ENCODE data around the gene PPP3CA.
"Not testable (repeated sequence)": the region's sequence is repeated elsewhere in the genome, so short reads cannot be mapped to it uniquely, and the experiment has no call there.

The PPP3CA gene

GRCh38 chr4:101208171-101208570, 139.2 kb downstream of the PPP3CA start:
- DNase-seq (ENCODE audit: low spot score): no peak

GRCh38 chr4:101205916-101206315, 141.4 kb downstream of the PPP3CA start:
- DNase-seq (ENCODE audit: low spot score): no peak

GRCh38 chr4:101201421-101201820, 145.9 kb downstream of the PPP3CA start:
- DNase-seq (ENCODE audit: low spot score): no peak

GRCh38 chr4:101200561-101200960, 146.8 kb downstream of the PPP3CA start:
- DNase-seq (ENCODE audit: low spot score): no peak

GRCh38 chr4:101199507-101200285, 147.6 kb downstream of the PPP3CA start:
- no peak for DNase-seq (ENCODE audit: low spot score)

GRCh38 chr4:101198682-101199339, 148.5 kb downstream of the PPP3CA start:
- DNase-seq (ENCODE audit: low spot score): no peak

- no peak for DNase-seq (ENCODE audit: low spot score)
Observed at GRCh38 chr4:101197350-101197749, 150.0 kb downstream of the PPP3CA start.

GRCh38 chr4:101192244-101192643, 155.1 kb downstream of the PPP3CA start:
- DNase-seq (ENCODE audit: low spot score): no peak

GRCh38 chr4:101191302-101192098, 155.8 kb downstream of the PPP3CA start:
- DNase-seq (ENCODE audit: low spot score): no peak

GRCh38 chr4:101190751-101191150, 156.6 kb downstream of the PPP3CA start:
- no peak for DNase-seq (ENCODE audit: low spot score)

GRCh38 chr4:101188906-101189305, 158.4 kb downstream of the PPP3CA start:
- no peak for DNase-seq (ENCODE audit: low spot score)

GRCh38 chr4:101187841-101188240, 159.5 kb downstream of the PPP3CA start:
- no peak for DNase-seq (ENCODE audit: low spot score)

GRCh38 chr4:101186567-101187184, 160.7 kb downstream of the PPP3CA start:
- DNase-seq (ENCODE audit: low spot score): no peak

GRCh38 chr4:101184668-101185067, 162.7 kb downstream of the PPP3CA start:
- no peak for DNase-seq (ENCODE audit: low spot score)

- no peak for DNase-seq (ENCODE audit: low spot score)
Observed at GRCh38 chr4:101183666-101184373, 163.5 kb downstream of the PPP3CA start.

GRCh38 chr4:101183221-101183620, 164.1 kb downstream of the PPP3CA start:
- DNase-seq (ENCODE audit: low spot score): no peak

- not testable (repeated sequence) for DNase-seq (ENCODE audit: low spot score)
Observed at GRCh38 chr4:101182688-101183087, 164.6 kb downstream of the PPP3CA start.

GRCh38 chr4:101178731-101179130, 168.6 kb downstream of the PPP3CA start:
- DNase-seq (ENCODE audit: low spot score): no peak

- DNase-seq (ENCODE audit: low spot score): no peak
Observed at GRCh38 chr4:101177154-101177553, 170.2 kb downstream of the PPP3CA start.

GRCh38 chr4:101175896-101176676, 171.2 kb downstream of the PPP3CA start:
- no peak for DNase-seq (ENCODE audit: low spot score)

Data from HuH-7 (cell line).